ENCODE data around the gene COPE. TPM values are rescaled to one million over a fixed set of nuclear protein-coding genes. Genes with fewer than 3 reads are reported as not detected.

COPE gene
- polyA plus RNA-seq, 1 donor from 2014 or later: 397 TPM

- Histone ChIP-seq H3K79me2 (replicated peaks; ENCODE audit: insufficient read depth, low read length) (no peaks in the 10 kb centered on the region), H3K9me3 (ENCODE audit: low read length) (no peaks in the 10 kb centered on the region), H3K27me3 (ENCODE audit: insufficient read depth, low read depth, low read length) (no peaks in the 10 kb centered on the region), H3K4me3 (ENCODE audit: low read length) (no peak overlapping the region), H3K9me2 (ENCODE audit: insufficient read depth, low read length) (no peaks in the 10 kb centered on the region), H3K27ac (ENCODE audit: low read length) (no peak overlapping the region), H3K4me2 (ENCODE audit: low read length) (no peak overlapping the region), H2AFZ (ENCODE audit: low read depth, low read length) (no peak overlapping the region), H3K36me3 (ENCODE audit: insufficient read depth, low read length) (no peaks in the 10 kb centered on the region), H3F3A (ENCODE audit: insufficient read depth, low read length, poor library complexity, severe bottlenecking) (no peaks in the 10 kb centered on the region), H4K20me1 (ENCODE audit: insufficient read depth) (no peaks in the 10 kb centered on the region), H3K9ac (ENCODE audit: low read length) (no peak overlapping the region)
- no peak for TF ChIP-seq EZH2 (IDR thresholded peaks at IDR 0.05; ENCODE audit: borderline replicate concordance, insufficient read depth, low read length, poor library complexity, severe bottlenecking)
- no peak for TF ChIP-seq CTCF (IDR thresholded peaks at IDR 0.05; ENCODE audit: poor library complexity, severe bottlenecking)
- TF ChIP-seq REST (IDR thresholded peaks at IDR 0.05; ENCODE audit: borderline replicate concordance): no peak
- no peak for TF ChIP-seq EP300 (conservative IDR thresholded peaks at IDR 0.05; ENCODE audit: poor library complexity, severe bottlenecking)
- TF ChIP-seq MXI1 (conservative IDR thresholded peaks at IDR 0.05; ENCODE audit: poor library complexity, severe bottlenecking): no peak
- no peak for TF ChIP-seq POLR2AphosphoS5 (IDR thresholded peaks at IDR 0.05)
- no peak for TF ChIP-seq TAF1 (IDR thresholded peaks at IDR 0.05; ENCODE audit: low read depth)
- no peak for TF ChIP-seq SMC3 (conservative IDR thresholded peaks at IDR 0.05; ENCODE audit: poor library complexity)
- TF ChIP-seq RAD21 (conservative IDR thresholded peaks at IDR 0.05): no peak
Measured at GRCh38 chr19:18961767-18962620, 42.8 kb upstream of the COPE start.

- Histone ChIP-seq H3K27ac (ENCODE audit: low read length) (no peak overlapping the region), H3K36me3 (ENCODE audit: insufficient read depth, low read length) (no peaks in the 10 kb centered on the region), H4K20me1 (ENCODE audit: insufficient read depth) (no peaks in the 10 kb centered on the region), H3K9me2 (ENCODE audit: insufficient read depth, low read length) (no peaks in the 10 kb centered on the region), H3K79me2 (replicated peaks; ENCODE audit: insufficient read depth, low read length) (no peaks in the 10 kb centered on the region), H2AFZ (ENCODE audit: low read depth, low read length) (no peak overlapping the region), H3K4me2 (ENCODE audit: low read length) (no peak overlapping the region), H3K27me3 (ENCODE audit: insufficient read depth, low read depth, low read length) (no peaks in the 10 kb centered on the region), H3K9ac (ENCODE audit: low read length) (no peak overlapping the region), H3K4me3 (ENCODE audit: low read length) (no peak overlapping the region), H3F3A (ENCODE audit: insufficient read depth, low read length, poor library complexity, severe bottlenecking) (no peaks in the 10 kb centered on the region), H3K9me3 (ENCODE audit: low read length) (no peaks in the 10 kb centered on the region)
- TF ChIP-seq EZH2 (IDR thresholded peaks at IDR 0.05; ENCODE audit: borderline replicate concordance, insufficient read depth, low read length, poor library complexity, severe bottlenecking): no peak
Measured at GRCh38 chr19:18960370-18960769, 41.2 kb upstream of the COPE start.
